GM12878 (cell line): ENCODE measurements around the gene ZNF148. TPM values are rescaled to one million over a fixed set of nuclear protein-coding genes. Genes with fewer than 3 reads are reported as not detected.

ENCODE experiments used
- ATAC-seq: fragments of 200-7000 bp; cut with Tn5 transposase; 3 replicates; pipeline ENCODE4 v1.9.1; 2020; ENCODE audit warnings: mild to moderate bottlenecking, moderate library complexity
- BruUV-seq: library from RNA; stranded (reverse); fragments of 400-500 nt; replicated peaks from 2 replicates; lab custom pipeline; 2021; lab: Mats Ljungman, UMichigan
- CTCF ChIA-PET: fragments of 300-600 bp; sonication (Branson Sonifier 250); formaldehyde crosslinking; extraction: SDS; loops from one replicate; lab custom pipeline; 2021; ENCODE audit warnings: inconsistent platforms; lab: Yijun Ruan, JAX
- POLR2A ChIA-PET: fragments of 350-600 bp; formaldehyde crosslinking; extraction: SDS; loops from one replicate; lab custom pipeline; 2021; ENCODE audit warnings: inconsistent platforms; lab: Charles Lee
- RAD21 ChIA-PET: fragments of 300-600 bp; sonication (Branson Sonifier 250); formaldehyde crosslinking; loops from one replicate; lab custom pipeline; 2023; ENCODE audit warnings: antibody characterized with exemption; ENCODE audit not compliant: unreplicated experiment; lab: Charles Lee
- SMC1A ChIA-PET: fragments of 300-600 bp; sonication (Branson Sonifier 250); formaldehyde crosslinking; loops from one replicate; lab custom pipeline; 2023; ENCODE audit not compliant: unreplicated experiment, uncharacterized antibody; lab: Charles Lee
- DNase-seq: peaks from one replicate; pipeline ENCODE4 v3.0.0-alpha.2; 2011; ENCODE audit warnings: low read depth, low spot score
- FAIRE-seq: peaks from 3 replicates; lab custom pipeline; 2011; peaks lifted over from hg19 to GRCh38; lab: Jason Lieb, UNC
- H2AFZ ChIP-seq: 2 replicates; pipeline ENCODE4 v1.6.0; 2011; ENCODE audit warnings: low read depth, low read length, control low read depth; ENCODE audit not compliant: control insufficient read depth
- H3K27ac ChIP-seq: 2 replicates; pipeline ENCODE4 v1.5.1; 2011; ENCODE audit warnings: control low read depth; ENCODE audit not compliant: control insufficient read depth, insufficient read depth
- H3K27me3 ChIP-seq, 2 experiments: replicated peaks in 1 of 2; 2 replicates each; pipeline versions ENCODE4 v1.6.0 to v1.6.1; 2011; ENCODE audit warnings: low read length in 1 of 2; ENCODE audit not compliant: control insufficient read depth in 2 of 2, insufficient read depth in 2 of 2
- H3K36me3 ChIP-seq, 2 experiments: 2 replicates each; pipeline ENCODE4 v1.5.1; 2011; ENCODE audit warnings: low read length in 1 of 2; ENCODE audit not compliant: control insufficient read depth in 2 of 2, insufficient read depth in 2 of 2
- H3K4me1 ChIP-seq: 2 replicates; pipeline ENCODE4 v1.6.1; 2011; ENCODE audit warnings: mild to moderate bottlenecking, low read length, moderate library complexity, mixed read lengths; ENCODE audit not compliant: control insufficient read depth, insufficient read depth
- H3K4me2 ChIP-seq: 2 replicates; pipeline ENCODE4 v1.6.0; 2011; ENCODE audit warnings: control low read depth; ENCODE audit not compliant: control insufficient read depth, insufficient read depth
- H3K4me3 ChIP-seq: fragments of 200-600 bp; sonication (generic); 2 replicates; pipeline ENCODE4 v1.5.1; 2016
- H3K79me2 ChIP-seq: 2 replicates; pipeline ENCODE4 v1.6.0; 2011; ENCODE audit warnings: low read length; ENCODE audit not compliant: control insufficient read depth, insufficient read depth
- H3K9ac ChIP-seq: 2 replicates; pipeline ENCODE4 v1.8.0; 2011; ENCODE audit warnings: low read length, control low read depth, mixed read lengths; ENCODE audit not compliant: control insufficient read depth, insufficient read depth
- H3K9me3 ChIP-seq: replicated peaks from 3 replicates; pipeline ENCODE4 v1.5.1; 2011; ENCODE audit warnings: mild to moderate bottlenecking, low read length; ENCODE audit not compliant: control insufficient read depth, insufficient read depth
- H4K20me1 ChIP-seq: 2 replicates; pipeline ENCODE4 v1.6.0; 2011; ENCODE audit not compliant: control insufficient read depth, insufficient read depth
- EP300 ChIP-seq, 2 experiments: fragments of 150-350 bp in 1 of 2; IDR thresholded peaks; 2 replicates each; pipeline ENCODE4 v1.6.1; 2011 to 2012; ENCODE audit warnings: low read depth in 2 of 2, low read length in 2 of 2, borderline replicate concordance in 1 of 2, improper control_type of control experiment in 1 of 2, inconsistent platforms in 1 of 2; ENCODE audit not compliant: control insufficient read depth in 1 of 2
- ESRRA ChIP-seq: IDR thresholded peaks from 2 replicates; pipeline ENCODE4 v1.6.1; 2012; ENCODE audit warnings: mild to moderate bottlenecking, low read length, improper control_type of control experiment
- IRF4 ChIP-seq: IDR thresholded peaks from 2 replicates; pipeline ENCODE4 v1.6.1; 2011; ENCODE audit warnings: low read depth, low read length
- RELA ChIP-seq: fragments of 450-650 bp; IDR thresholded peaks from 2 replicates; pipeline ENCODE4 v1.8.0; 2014; ENCODE audit warnings: borderline replicate concordance; ENCODE audit not compliant: partially characterized antibody
- SMAD5 ChIP-seq: IDR thresholded peaks from 2 replicates; pipeline ENCODE4 v1.6.1; 2016; ENCODE audit warnings: antibody characterized with exemption, low read depth
- SRF ChIP-seq, 2 experiments: IDR thresholded peaks; 2 replicates each; pipeline ENCODE4 v1.6.1; 2011; ENCODE audit warnings: low read depth in 2 of 2, low read length in 2 of 2, mild to moderate bottlenecking in 1 of 2, moderate library complexity in 1 of 2
- TAF1 ChIP-seq: IDR thresholded peaks from 2 replicates; pipeline ENCODE4 v1.6.1; 2011; ENCODE audit warnings: mild to moderate bottlenecking, low read depth, low read length, borderline replicate concordance
- ZBED1 ChIP-seq: IDR thresholded peaks from 2 replicates; pipeline ENCODE4 v1.6.1; 2016; ENCODE audit warnings: borderline replicate concordance
- ZNF384 ChIP-seq: IDR thresholded peaks from 2 replicates; pipeline ENCODE4 v1.6.1; 2012; ENCODE audit warnings: low read depth, mild to moderate bottlenecking, low read length, improper control_type of control experiment, borderline replicate concordance
- WGBS: methylation state at CpG from one replicate; pipeline ENCODE4 v1.1.6; 2016; ENCODE audit warnings: low lambda C conversion rate; ENCODE audit not compliant: insufficient replicate concordance, insufficient coverage; ENCODE audit errors: missing lambda C conversion rate; 5-methylcytosine and 5-hydroxymethylcytosine counted together
- in situ Hi-C: fragments of 300-500 bp; cut with MboI; formaldehyde crosslinking; loops from 9 replicates; pipeline ENCODE4 v1.14.3; 2018; ENCODE audit warnings: mixed read lengths
- intact Hi-C: fragments of 100-400 bp; cut with micrococcal nuclease; formaldehyde crosslinking; loops from one replicate; pipeline ENCODE4 v1.14.2; 2022; ENCODE audit not compliant: unreplicated experiment
- polyA plus RNA-seq, 11 experiments: library from polyadenylated mRNA; depleted of rRNA in 4 of 11; unstranded in 6 of 11; stranded (reverse) in 5 of 11; fragments of >200 nt; fragmentation: Nextera tagmentation in 4 of 11; fragmentation: Illumina TruSeq in 1 of 11; extraction: Ambion mirVana in 4 of 11; extraction: Trizol in 1 of 11; gene quantifications; 1 replicate in 1 of 11; 2 replicates in 10 of 11; pipeline versions ENCODE4 v1.2.1 to v1.2.3, GENCODE V29; 2011 to 2016; ENCODE audit warnings: inconsistent platforms in 2 of 11, missing spikeins in 2 of 11, low read depth in 1 of 11
- total RNA-seq, 4 experiments: library from RNA; depleted of rRNA in 3 of 4; stranded (reverse); fragments of >200 nt in 3 of 4; fragmentation: Illumina TruSeq in 1 of 4; extraction: Trizol in 1 of 4; gene quantifications; 2 replicates each; pipeline versions ENCODE4 v1.2.1 to v1.2.3, GENCODE V29; 2013 to 2021
- TF ChIP-seq, protein P1 (sequence below): IDR thresholded peaks from 2 replicates; pipeline ENCODE4 v1.6.1; 2011; ENCODE audit warnings: borderline replicate concordance, low read depth, mild to moderate bottlenecking, moderate library complexity, low read length; ENCODE audit not compliant: insufficient read depth, poor library complexity, severe bottlenecking
- TF ChIP-seq, protein P2 (sequence below), 3 experiments: IDR thresholded peaks in 2 of 3; conservative IDR thresholded peaks in 1 of 3; 2 replicates each; pipeline ENCODE4 v1.5.1; 2011; ENCODE audit warnings: low read depth in 3 of 3, low read length in 3 of 3, mild to moderate bottlenecking in 3 of 3, control low read depth in 2 of 3, moderate library complexity in 2 of 3, inconsistent platforms in 1 of 3, mixed read lengths in 1 of 3; ENCODE audit not compliant: control insufficient read depth in 2 of 3, insufficient read depth in 1 of 3; ENCODE audit errors: extremely low read depth in 1 of 3

ZNF148 gene
- total and polyA plus RNA-seq, 10 of the 15 experiments (the other 5 are each of a cell fraction or from before 2014, with no cell fraction given): 8.6 to 40.4 (median 26.7) TPM

GRCh38 chr3:125332504-125332903, 42.6 kb downstream of the ZNF148 start:
- H3K4me2 ChIP-seq: no peak overlapping the region
- in situ Hi-C loops: no loop called here
- no peak for TF ChIP-seq IRF4
- TF ChIP-seq SRF (IDR thresholded peaks at IDR 0.05; ENCODE audit: low read depth in 2 of 2, low read length in 2 of 2): peak; percentile 22 to 78; a peak in 2 of 4 replicates
- TF ChIP-seq, all 136 proteins: peak for 1
- WGBS: 50% methylated on average over 2 of the region's 2 CpGs
- ChIA-PET SMC1A (interaction anchor here (0.8 to 1.5 kb wide), 9 partner anchors 10 to 92 kb away, joined by 3 to 5 read pairs (median 3); no protein-coding TSS in a partner anchor), RAD21 (interaction anchor here (1.1 kb wide), 1 partner anchor 18 kb away, joined by 3 read pairs; no protein-coding TSS in a partner anchor), POLR2A (interaction anchor here (0.5 to 0.8 kb wide), 2 partner anchors 8 to 22 kb away, joined by 3 to 7 read pairs; no protein-coding TSS in a partner anchor), CTCF (interaction anchor here (0.8 to 1.2 kb wide), 5 partner anchors 9 to 253 kb away, joined by 3 to 5 read pairs (median 3); no protein-coding TSS in a partner anchor)
- no peak overlapping the region for H3K4me3 ChIP-seq
- no peaks in the 10 kb centered on the region; the same call in none of the 3 replicates for H3K9me3 ChIP-seq
- no peak overlapping the region for H2AFZ ChIP-seq
- BruUV-seq: no TSS peak
- ATAC-seq: no peak
- H4K20me1 ChIP-seq: no peaks in the 10 kb centered on the region
- no peak for FAIRE-seq
- no peaks in the 10 kb centered on the region for H3K27me3 ChIP-seq
- peaks cover 0 to 4% of the 10 kb centered on the region in 2 experiments; a peak in 2 of 4 replicates for H3K36me3 ChIP-seq
- H3K9ac ChIP-seq: no peak overlapping the region
- no peak for DNase-seq
- intact Hi-C loops: no loop called here
- no peak overlapping the region for H3K27ac ChIP-seq
- H3K79me2 ChIP-seq: peaks cover 52% of the 10 kb centered on the region
- H3K4me1 ChIP-seq: no peaks in the 10 kb centered on the region

- FAIRE-seq (no peak), DNase-seq (no peak), ATAC-seq (no peak)
- RAD21 ChIA-PET: interaction anchor here (0.6 kb wide), 1 partner anchor 198 kb away, joined by 3 read pairs; no protein-coding TSS in a partner anchor
- CTCF ChIA-PET: interaction anchor here (1.1 kb wide), 1 partner anchor 21 kb away, joined by 3 read pairs; no protein-coding TSS in a partner anchor
- no TSS peak for BruUV-seq
- Histone ChIP-seq H3K9ac (no peak overlapping the region), H2AFZ (no peak overlapping the region), H4K20me1 (no peaks in the 10 kb centered on the region), H3K79me2 (peaks cover 45% of the 10 kb centered on the region), H3K4me1 (no peaks in the 10 kb centered on the region), H3K9me3 (peaks cover 2% of the 10 kb centered on the region), H3K4me2 (no peak overlapping the region), H3K36me3 (peaks cover 0 to 11% of the 10 kb centered on the region in 2 experiments; a peak in 2 of 4 replicates), H3K27me3 (no peaks in the 10 kb centered on the region), H3K27ac (no peak overlapping the region), H3K4me3 (no peak overlapping the region)
- intact Hi-C loops: no loop called here
- POLR2A ChIA-PET: no interaction called here
- in situ Hi-C loops: no loop called here
- SMC1A ChIA-PET: interaction anchor here (1.3 to 1.5 kb wide), 2 partner anchors 12 to 93 kb away, joined by 3 read pairs; no protein-coding TSS in a partner anchor
- TF ChIP-seq SMAD5 (no peak), ZBED1 (no peak), EP300 (IDR thresholded peaks at IDR 0.05; ENCODE audit: borderline replicate concordance in 1 of 2, control insufficient read depth in 1 of 2, low read depth in 2 of 2, low read length in 2 of 2) (no peak), RELA (no peak), ZNF384 (no peak), ESRRA (no peak), TAF1 (no peak)
- TF ChIP-seq, protein P1, sequence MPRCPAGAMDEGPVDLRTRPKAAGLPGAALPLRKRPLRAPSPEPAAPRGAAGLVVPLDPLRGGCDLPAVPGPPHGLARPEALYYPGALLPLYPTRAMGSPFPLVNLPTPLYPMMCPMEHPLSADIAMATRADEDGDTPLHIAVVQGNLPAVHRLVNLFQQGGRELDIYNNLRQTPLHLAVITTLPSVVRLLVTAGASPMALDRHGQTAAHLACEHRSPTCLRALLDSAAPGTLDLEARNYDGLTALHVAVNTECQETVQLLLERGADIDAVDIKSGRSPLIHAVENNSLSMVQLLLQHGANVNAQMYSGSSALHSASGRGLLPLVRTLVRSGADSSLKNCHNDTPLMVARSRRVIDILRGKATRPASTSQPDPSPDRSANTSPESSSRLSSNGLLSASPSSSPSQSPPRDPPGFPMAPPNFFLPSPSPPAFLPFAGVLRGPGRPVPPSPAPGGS: no peak
- TF ChIP-seq, protein P2, sequence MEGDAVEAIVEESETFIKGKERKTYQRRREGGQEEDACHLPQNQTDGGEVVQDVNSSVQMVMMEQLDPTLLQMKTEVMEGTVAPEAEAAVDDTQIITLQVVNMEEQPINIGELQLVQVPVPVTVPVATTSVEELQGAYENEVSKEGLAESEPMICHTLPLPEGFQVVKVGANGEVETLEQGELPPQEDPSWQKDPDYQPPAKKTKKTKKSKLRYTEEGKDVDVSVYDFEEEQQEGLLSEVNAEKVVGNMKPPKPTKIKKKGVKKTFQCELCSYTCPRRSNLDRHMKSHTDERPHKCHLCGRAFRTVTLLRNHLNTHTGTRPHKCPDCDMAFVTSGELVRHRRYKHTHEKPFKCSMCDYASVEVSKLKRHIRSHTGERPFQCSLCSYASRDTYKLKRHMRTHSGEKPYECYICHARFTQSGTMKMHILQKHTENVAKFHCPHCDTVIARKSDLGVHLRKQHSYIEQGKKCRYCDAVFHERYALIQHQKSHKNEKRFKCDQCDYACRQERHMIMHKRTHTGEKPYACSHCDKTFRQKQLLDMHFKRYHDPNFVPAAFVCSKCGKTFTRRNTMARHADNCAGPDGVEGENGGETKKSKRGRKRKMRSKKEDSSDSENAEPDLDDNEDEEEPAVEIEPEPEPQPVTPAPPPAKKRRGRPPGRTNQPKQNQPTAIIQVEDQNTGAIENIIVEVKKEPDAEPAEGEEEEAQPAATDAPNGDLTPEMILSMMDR (IDR thresholded peaks at IDR 0.05 in 2 of 3, conservative IDR thresholded peaks at IDR 0.05 in 1 of 3; ENCODE audit: control insufficient read depth in 2 of 3, extremely low read depth in 1 of 3, insufficient read depth in 1 of 3, low read depth in 3 of 3, low read length in 3 of 3): no peak
These were observed 43.9 kb downstream of the ZNF148 start for GRCh38 chr3:125331243-125331642.
